NOMO-1 treated with DMSO at 0.1 percent for 48 hours (cell line): ENCODE results near the gene DDX5.
"Not testable (repeated sequence)": the region's sequence is repeated elsewhere in the genome, so short reads cannot be mapped to it uniquely, and the experiment has no call there.

Experiments
- DNase-seq: peaks from one replicate; lab custom pipeline; 2025; ENCODE audit not compliant: unreplicated experiment; lab: John Stamatoyannopoulos, UW

The DDX5 gene

DNA sequence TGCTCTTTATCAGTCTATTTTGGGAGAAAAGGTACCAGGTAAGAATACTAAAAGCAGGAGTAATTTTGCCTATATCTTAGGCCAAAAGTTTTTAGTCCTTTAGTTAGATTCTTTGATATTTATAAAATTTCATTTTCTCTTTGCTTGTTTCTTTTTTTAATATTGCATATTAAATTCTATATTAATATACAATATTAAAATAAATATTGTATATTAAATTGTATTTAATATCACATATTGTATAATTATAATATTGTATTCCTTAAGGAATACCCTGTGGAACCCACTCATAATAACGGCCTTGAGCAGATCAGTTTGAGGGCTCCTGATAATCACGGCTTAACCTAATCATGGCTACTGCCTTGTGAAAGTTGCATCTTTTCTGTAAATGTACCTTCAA lies 2.6 kb upstream of the DDX5 start:
- DNase-seq: no peak

DNA sequence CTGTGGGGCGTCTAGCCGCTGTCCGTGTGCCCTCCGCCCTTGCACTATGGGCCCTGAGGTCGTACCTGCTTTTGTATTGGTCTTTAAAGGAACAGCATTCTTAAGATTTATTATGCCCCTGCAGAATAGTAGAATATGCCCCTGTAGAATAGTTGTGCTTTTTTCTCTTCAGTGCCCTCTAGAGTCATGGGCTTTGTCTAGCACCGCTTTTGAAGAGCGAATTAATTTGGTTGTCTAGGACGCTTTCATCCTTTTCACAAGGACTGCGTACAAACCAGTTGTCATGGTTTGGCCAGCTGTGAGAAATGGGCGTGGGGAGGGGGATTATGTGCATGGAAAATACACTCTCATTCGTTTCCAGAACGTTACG lies 1.3 kb upstream of the DDX5 start:
- peak; percentile 84 for DNase-seq

DNA sequence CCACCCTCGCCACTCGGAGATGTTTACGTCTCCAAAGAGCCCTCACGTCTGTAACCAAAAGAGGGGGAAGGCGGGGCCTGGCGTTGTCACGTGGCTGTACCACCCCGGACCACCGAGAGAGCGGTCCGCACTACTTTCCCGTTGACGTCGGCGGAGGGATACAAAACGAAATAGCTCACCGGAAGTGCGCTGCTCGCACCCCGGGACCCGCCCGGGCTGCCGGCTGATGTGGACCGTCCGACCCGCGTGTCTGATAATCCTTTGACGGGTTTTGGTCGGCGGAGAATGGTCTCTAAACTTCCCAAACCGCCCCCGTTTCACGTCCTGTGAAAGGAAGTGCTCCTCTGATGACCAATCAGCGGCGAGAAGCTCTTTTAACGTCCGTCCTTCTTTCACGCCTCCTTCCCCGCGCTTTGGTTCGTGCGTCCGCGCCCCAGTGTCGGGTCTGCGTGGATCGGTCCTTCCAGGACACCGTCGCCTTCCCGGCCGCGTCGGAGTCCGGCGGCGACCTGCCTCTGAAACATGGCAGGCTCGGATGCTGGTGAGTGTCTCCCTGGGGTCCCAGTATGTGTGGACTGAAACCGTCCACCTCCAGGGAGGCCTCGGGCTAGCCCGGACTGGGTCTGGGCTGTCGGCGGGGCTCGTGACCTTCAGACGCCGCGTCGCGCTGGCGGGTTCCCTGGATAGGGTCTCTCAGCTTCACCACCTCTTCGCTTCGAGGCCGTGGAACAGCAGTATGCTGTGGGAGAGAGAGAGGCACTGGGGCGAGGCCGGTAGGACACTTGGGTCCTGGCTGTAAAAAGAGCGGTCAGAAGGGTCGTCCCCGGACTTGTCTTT lies 705 bp upstream of the DDX5 start, which contains the start of gene CEP95:
CEP95 (plus strand) TSS at position 402 of the 837 bp plus-strand sequence; CDS start at position 523, 121 bp downstream.
- DNase-seq: peak; percentile 96

DNA sequence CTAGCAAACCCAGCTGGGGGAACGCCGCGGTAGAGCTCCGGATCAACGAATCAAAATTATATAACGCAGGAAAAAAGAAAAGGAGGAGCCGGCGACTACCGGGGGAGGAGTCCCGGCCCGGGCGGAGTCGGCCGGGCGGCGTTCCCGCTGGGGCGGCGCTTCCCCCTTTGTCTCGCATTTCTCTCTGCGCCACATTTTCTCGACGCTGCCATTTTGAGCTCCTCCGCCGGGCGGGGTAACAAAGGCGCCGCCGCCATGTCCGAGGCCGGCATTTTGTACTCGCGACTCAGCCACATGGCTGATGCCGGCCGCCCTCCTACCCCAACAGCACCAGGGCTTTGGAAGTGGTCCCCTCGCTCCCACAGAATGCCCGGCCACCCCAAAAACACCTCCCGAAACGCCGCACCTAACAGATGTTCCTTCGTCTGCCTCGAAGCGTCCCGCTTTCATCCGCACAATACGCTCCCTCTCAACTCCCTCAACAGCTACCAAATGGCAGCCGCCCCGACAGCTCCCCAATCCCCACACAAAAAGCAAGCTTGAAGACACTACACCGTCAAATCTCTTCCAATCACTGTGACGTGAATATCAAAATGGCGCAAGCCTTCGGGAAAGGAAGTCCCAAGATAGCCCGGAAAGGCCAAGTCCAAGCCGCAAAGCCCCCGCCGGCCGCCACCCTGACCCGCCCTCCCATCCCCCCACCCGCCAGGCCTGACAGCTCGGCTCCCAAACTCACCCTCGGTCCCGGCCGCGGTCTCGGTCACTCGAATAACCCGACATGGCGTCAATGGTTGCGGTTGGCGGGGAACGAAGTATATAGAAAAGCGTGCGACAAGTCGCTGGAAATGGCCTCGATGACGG lies 519 bp downstream of the DDX5 start:
- DNase-seq: peak; percentile 86

DNA sequence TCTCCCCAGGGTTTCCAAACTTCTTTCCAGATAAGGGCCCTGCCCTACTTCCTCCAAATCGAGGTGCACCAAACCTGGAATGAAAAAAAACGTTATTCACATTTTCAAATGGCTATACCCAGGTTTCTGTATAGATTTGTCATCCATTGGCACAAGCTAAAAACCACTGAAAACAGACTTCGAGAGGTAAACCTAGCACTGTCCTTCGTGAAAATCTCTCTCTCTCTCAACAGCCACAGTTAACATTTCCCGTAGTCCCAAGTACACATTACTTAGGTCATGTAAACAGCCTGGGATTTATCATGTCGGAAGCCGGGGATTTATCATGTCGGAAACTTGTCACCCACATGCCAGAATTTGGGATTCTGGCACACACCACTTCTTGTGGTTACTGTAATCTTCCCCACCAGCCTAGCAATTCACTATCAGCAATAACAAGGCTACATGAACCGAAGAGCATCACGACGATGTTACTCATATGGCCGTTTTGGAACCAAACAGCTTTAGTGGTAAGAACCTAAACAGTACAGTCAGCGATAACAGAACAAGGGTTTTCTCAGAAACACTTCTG lies 1.2 kb downstream of the DDX5 start:
- DNase-seq: no peak

DNA sequence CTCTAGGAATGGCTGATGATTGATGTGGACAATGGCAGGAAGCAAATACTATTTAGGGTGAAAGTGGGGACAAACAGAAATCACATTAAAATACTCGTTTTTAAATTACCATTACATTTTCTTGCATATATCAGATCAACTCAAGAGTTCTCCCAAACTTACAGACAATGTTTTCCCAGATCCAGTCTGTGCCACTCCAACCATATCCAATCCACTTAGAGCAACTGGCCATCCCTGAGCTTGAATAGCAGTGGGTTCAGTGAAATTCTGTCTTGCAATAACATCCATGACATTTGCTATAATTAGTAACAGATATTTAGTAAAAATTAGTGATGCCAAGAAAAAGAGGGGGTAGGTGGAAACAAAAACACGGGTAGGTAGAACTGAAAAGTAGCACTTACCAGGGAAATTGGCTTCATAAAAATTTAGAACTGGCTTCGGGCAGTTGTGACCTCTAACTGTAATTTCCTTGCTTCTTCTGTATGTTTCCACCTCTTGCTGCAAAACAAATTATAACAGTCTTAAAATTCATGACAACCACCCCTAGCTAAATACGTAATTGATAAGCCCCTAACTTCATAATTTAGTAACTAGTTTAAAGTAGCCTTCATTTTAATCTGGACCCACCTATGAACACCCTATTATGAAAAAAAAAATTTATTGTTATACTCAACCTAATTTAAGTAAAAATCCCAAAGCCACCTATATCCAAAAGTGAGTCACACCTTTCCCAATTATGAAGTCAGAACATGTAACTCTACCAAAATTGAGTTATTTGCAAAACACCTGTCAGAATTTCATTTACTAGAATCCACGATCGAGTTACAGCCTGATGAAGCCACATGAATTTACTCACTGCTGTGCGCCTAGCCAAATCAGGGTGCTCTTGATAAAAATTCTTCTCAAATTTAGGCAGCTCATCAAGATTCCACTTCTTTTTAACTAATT lies 2.0 kb downstream of the DDX5 start:
- DNase-seq: no peak

DNA sequence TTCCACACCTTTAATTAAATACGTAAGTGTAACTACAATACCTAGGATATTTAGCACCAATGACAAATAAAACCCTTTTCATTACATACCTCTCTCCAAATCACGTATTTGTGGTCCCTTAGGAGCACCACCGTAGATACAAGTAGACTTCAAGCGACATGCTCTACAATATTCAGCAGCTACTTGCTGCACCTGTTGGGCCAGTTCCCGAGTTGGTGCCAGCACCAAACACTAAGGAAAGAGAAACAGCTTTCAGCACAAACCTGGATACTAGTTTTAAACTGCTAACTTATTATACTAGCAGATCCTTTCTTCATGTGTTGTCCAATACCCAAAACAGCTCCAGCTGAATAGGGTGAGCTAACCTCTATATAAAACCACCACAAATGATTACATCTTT lies 2.7 kb downstream of the DDX5 start:
- no peak for DNase-seq

DNA sequence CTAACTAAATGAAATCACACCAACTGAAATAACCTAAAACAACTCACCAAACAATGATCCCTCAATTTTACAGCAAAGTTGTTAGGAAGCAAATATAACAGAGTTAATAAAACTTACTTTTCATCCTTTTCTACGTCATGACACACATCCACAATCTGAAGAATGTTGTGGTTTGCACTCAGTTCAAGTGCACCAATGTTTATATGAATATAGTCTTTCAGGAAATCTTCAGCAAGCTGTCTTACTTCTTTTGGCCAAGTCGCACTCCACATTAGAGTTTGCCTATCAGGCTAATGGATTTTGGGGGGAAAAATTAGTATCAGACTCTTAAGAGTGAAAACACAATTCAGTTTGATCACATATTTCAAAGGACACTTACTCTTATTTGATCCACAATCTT lies 3.3 kb downstream of the DDX5 start:
- no peak for DNase-seq

DNA sequence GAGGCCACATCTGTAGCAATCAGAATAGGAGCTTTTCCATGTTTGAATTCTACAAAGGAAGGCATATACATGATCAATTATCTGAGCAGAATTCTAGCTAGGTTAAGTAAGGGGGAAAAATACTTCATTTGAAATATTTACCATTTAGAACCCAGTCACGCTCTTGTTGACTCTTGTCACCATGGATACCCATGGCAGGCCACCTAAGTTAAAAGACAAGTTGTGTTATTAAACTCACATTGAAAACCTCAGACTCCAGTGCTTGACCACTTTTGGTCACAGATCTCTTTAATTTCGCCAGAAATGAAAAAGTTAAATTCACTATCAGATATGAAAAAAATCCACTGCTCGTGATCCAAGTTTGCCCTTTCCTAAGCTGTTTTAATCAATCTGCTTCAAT lies 4.1 kb downstream of the DDX5 start:
- DNase-seq: no peak

DNA sequence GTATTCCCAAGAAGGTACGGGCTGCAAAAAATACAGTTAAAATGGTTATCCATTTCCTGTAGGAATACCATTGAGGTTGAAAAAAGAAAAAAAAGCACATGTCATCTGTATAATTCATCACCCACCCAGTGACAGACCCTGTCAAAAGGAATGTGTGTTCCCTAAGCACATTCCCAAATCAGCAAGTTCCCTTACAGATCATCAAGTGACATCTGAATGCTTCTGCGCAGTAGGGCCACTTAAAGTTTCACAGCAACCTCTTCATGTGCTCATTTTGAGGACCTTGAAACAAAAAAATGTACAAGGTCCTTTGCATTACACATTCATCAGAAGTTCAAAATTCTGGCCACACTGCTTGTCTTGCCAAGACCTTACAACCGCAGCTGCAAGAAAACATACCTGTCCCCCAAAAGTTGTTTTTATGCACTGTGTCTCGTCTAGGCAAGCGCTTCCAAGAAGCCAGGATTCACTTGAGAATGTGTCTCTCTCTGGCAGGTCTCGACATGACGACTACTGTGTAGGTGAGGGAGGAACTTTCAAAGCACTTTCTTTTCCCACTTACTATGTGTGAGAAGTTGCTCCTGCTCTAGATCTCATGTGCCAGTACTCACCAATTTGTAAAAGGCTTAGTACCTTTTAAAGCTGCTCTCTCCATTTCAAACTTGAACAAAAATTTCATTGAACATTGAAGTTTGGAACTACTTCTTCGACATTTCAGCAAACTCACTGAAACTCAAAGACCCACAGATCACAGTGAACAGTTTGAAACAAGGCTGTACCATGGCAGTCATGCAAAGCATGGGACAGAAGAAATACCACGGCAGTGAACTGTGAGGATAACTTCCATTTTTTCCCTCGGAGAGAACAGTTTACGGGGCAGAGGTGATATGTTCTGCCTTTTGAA lies 5.0 kb downstream of the DDX5 start:
- DNase-seq: no peak

DNA sequence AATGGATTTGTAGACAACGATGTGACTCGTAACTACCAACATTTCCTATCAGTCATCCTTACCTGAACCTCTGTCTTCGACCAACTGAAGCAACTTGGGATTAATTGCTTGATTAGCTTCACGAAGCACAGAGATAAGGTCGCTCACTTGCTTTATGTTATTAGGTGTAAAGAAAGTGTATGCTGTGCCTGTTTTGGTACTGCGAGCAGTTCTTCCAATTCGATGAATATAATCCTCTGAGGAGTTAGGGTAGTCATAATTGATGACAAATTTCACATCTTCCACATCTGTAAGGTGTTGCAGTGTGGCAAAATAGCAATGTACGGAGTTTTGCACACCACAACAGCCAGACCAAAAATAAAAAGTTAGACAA lies 5.6 kb downstream of the DDX5 start:
- no peak for DNase-seq

DNA sequence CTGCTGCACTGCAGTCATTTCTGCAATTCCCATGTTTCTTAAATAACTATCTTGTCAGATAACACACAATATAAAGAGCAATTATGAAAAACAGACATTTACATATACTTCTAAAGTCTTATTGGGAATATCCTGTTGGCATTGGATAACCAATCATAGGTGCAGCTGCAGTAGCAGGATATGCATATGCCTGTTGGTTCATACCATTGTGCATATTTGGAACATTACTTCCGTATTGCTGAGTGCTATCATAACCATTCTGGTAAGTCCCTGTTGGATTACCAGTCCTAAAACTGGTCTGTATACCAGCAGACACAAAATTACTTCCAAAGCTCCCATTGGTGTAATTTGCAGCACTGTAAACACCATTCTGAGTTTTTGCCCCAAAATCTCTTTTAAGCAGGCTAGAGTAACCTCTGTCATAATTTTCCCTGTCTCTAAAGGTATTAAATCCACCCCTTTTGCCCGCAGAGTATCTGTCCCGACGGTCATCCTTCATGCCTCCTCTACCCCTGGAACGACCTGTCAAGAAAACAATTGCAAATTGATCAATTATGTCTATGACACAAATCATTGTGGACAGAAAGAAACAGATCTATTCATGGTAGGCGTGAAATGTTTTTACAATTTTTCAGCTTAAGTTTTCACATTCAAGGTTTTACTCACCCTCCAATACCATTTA lies 6.1 kb downstream of the DDX5 start:
- no peak for DNase-seq

DNA sequence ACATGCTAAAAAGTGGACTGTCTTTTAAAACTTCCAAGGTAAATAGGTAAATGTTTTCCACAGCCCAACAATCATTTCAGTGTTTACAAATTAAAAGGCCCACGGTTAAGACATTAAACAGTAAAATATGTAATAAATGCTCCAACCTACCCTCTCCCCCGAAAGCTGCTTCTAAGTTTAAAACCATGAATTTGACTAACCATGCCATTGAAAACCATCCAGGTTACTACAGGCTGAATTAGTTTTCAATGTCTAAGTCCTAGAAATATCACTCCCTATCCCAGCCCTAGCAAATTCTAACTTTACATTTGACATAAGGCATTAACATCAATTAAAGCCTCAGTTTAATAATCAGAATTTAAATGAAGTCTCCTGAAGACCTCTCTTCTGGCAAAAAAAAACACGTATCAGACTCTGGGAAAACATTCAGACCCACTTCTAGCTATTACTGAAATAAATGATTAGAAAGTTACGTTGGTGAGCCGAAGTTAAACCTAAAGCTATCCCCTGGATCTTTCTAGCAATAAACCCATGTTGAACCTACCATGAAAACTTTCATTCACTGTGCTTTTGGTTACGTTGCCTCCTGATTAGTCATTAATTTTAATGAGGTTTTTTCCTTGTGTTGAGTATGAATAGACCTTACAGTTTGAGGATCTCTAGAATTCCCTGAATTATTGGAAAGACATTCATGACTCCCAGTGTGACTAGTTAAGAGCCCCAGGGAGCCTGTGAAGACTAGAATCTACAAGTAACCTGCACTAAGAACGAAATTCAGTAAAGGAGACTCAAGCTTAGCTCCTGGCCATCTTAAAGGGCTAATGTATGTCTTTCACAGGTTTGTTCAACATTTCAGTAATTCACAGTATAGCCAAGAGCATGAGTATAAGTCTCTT lies 7.5 kb downstream of the DDX5 start:
- DNase-seq: peak; percentile 10

DNA sequence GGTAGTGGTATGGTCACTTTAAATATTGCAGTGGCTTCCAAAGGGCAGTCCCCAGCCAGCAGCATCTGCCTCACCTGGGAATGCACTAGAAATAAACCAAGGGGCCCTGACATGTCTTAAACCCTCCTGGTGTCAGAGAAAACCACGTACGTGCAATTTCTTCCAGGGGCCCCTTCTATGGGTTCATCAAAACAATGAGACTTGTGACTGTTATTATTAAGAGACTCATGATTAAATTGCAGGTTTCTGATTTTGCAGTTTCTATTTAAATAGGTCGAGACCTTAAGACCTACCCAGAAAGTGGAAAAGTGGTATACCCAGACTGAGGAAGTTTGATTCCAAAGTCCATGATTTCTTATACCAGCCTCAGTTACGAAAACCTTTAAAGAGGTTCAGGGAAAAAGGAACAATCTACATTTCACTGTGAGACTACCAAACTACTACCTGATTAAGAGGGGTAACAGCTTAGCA lies 8.5 kb downstream of the DDX5 start:
- DNase-seq: peak; percentile 60

DNA sequence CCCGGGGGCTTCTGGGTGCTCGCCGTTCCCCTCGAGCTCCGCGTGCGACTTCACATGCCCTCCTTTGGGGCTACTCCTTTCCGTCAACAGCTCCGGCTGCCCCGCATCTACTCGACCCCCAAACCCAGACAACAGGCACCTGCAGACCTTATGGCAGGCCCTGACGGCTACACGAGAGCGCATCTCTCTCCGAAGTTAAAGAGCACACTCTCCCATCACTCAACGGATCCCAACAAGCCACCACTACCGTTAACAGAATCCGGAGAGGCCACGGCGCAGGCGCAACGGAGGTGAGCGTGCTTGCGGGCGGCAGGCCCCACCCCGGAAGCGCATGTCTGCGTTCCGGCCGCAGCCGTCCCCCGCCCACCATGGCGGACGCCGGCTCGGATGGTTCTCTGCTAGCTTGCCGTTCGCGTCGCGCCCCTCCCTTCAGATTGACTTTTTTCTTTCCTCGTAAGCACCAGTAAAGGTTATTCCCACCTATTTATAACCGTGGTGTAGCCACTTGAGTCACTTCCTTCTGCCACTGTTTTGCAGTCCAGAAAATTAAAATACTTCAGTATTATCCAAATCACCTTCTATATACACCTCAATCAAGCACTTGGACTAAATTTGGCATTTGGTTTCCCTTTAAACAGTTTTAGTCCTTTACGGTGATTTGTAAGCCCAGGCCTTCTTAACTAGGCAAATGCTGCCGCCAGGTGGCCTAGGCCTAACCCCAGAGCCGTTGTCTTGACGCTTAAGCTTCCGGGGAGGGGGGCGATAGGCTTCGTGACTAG lies 9.1 kb downstream of the DDX5 start, which contains the start of gene POLG2:
POLG2 (minus strand) TSS at position 269 of the 779 bp plus-strand sequence; CDS start at position 183, 86 bp downstream.
- DNase-seq: peak; percentile 91

DNA sequence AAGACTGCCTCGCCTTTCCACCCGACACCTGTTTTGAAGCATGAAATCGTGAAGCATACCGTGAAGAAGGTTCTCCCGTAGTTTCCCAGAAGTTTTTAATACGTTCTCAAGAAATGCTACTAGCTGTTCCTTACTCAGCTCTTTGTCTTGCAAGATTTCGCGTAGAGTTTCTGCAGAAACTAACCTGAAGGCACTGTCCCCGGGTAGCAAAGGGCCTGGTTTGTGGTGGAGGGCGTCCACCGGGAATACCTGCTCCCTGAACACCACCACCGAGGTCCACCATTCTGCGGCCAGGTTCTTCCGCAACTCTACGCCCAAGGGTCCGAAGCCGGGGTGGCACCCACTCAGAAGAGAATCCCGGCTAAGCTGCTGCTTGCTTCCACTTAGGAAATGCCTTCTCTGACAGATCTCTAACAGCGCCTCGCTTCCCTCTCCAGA lies 9.7 kb downstream of the DDX5 start:
- DNase-seq: no peak

DNA sequence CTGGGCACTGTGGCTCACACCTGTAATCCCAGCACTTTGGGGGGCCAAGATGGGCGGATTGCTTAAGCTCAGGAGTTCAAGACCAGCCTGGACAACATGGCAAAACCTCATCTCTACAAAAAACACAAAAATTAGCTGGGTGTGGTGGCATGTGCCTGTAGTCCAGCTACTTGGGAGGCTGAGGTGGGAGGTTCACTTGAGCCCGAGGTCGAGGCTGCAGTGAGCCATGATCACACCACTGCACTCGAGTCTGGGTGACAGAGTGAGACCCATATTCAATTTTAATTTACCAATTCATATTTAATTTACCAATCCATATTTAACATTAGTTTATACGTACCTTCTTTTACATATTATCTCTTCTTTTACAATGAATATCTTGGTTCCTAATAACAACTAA lies 10.8 kb downstream of the DDX5 start:
- DNase-seq: not testable (repeated sequence)
